ENCODE results near the gene MRTFA.

The MRTFA gene

GRCh38 chr22:40651057-40651456, 14.5 kb upstream of the MRTFA start:
- H3K4me3 ChIP-seq (ENCODE audit: low read depth in 1 of 2, low read length in 1 of 2), result no peak overlapping the region
- no peak overlapping the region for H3K27ac ChIP-seq
- H3K36me3 ChIP-seq, result no peaks in the 10 kb centered on the region

GRCh38 chr22:40648386-40648785, 11.9 kb upstream of the MRTFA start:
- H3K9me3 ChIP-seq, result no peaks in the 10 kb centered on the region
- no peak overlapping the region for H3K27ac ChIP-seq
- no peaks in the 10 kb centered on the region for H3K36me3 ChIP-seq
- no peaks in the 10 kb centered on the region for H3K27me3 ChIP-seq
- TF ChIP-seq, protein P1, sequence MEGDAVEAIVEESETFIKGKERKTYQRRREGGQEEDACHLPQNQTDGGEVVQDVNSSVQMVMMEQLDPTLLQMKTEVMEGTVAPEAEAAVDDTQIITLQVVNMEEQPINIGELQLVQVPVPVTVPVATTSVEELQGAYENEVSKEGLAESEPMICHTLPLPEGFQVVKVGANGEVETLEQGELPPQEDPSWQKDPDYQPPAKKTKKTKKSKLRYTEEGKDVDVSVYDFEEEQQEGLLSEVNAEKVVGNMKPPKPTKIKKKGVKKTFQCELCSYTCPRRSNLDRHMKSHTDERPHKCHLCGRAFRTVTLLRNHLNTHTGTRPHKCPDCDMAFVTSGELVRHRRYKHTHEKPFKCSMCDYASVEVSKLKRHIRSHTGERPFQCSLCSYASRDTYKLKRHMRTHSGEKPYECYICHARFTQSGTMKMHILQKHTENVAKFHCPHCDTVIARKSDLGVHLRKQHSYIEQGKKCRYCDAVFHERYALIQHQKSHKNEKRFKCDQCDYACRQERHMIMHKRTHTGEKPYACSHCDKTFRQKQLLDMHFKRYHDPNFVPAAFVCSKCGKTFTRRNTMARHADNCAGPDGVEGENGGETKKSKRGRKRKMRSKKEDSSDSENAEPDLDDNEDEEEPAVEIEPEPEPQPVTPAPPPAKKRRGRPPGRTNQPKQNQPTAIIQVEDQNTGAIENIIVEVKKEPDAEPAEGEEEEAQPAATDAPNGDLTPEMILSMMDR (IDR thresholded peaks at IDR 0.05), result no peak
- H3K4me1 ChIP-seq (ENCODE audit: control insufficient read depth in 1 of 2, insufficient read depth in 1 of 2, low read depth in 1 of 2, low read length in 1 of 2), result peaks cover 25 to 30% of the 10 kb centered on the region in 2 experiments
- no peak overlapping the region for H3K4me3 ChIP-seq (ENCODE audit: low read depth in 1 of 2, low read length in 1 of 2)

More at GRCh38 chr22:40651057-40651456, 14.5 kb upstream of the MRTFA start:
- no peaks in the 10 kb centered on the region for H3K27me3 ChIP-seq
- TF ChIP-seq, protein P1 (IDR thresholded peaks at IDR 0.05), result no peak
- H3K9me3 ChIP-seq, result no peaks in the 10 kb centered on the region
- H3K4me1 ChIP-seq (ENCODE audit: control insufficient read depth in 1 of 2, insufficient read depth in 1 of 2, low read depth in 1 of 2, low read length in 1 of 2), result peaks cover 4 to 6% of the 10 kb centered on the region in 2 experiments

DNA sequence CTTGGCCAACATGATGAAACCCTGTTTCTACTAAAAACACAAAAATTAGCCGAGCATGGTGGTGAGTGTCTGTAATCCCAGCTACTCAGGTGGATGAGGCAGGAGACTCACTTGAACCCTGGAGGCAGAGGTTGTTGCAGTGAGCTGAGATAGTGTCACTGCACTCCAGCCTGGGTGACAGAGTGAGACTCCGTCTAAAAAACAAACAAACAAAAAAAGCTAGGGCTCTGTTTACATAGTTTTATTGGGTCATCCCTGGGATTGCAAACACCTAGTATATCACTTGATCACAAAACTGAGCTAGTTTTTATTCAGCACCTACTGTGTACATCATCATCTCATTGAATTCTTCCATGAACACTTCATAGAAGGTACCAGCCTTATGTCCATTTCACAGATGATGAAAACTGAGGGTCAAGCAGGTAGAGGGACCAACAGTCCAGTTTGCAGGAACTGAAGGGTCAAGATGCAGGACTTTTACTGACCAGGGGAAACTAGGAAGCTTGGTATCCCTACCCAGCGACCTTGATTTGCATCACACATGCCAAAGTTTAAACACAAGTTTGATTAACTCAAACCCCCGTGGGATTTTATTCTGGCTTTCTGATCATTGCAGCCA, 9.2 kb upstream of the MRTFA start:
- H3K4me1 ChIP-seq (ENCODE audit: control insufficient read depth in 1 of 2, insufficient read depth in 1 of 2, low read depth in 1 of 2, low read length in 1 of 2), result peaks cover 25 to 32% of the 10 kb centered on the region in 2 experiments

GRCh38 chr22:40642316-40642715, 5.8 kb upstream of the MRTFA start:
- Histone ChIP-seq H3K27me3 (no peaks in the 10 kb centered on the region), H3K4me3 (ENCODE audit: low read depth in 1 of 2, low read length in 1 of 2) (no peak overlapping the region), H3K9me3 (no peaks in the 10 kb centered on the region), H3K4me1 (ENCODE audit: control insufficient read depth in 1 of 2, insufficient read depth in 1 of 2, low read depth in 1 of 2, low read length in 1 of 2) (peaks cover 39 to 43% of the 10 kb centered on the region in 2 experiments), H3K27ac (no peak overlapping the region), H3K36me3 (no peaks in the 10 kb centered on the region)
- TF ChIP-seq, protein P1 (IDR thresholded peaks at IDR 0.05), result no peak

More for the DNA sequence above, 9.2 kb upstream of the MRTFA start:
- Histone ChIP-seq H3K4me3 (ENCODE audit: low read depth in 1 of 2, low read length in 1 of 2) (no peak overlapping the region), H3K36me3 (no peaks in the 10 kb centered on the region), H3K27me3 (no peaks in the 10 kb centered on the region), H3K27ac (peak overlapping the region; percentile 55), H3K9me3 (no peaks in the 10 kb centered on the region)
- TF ChIP-seq, protein P1 (IDR thresholded peaks at IDR 0.05), result no peak

DNA sequence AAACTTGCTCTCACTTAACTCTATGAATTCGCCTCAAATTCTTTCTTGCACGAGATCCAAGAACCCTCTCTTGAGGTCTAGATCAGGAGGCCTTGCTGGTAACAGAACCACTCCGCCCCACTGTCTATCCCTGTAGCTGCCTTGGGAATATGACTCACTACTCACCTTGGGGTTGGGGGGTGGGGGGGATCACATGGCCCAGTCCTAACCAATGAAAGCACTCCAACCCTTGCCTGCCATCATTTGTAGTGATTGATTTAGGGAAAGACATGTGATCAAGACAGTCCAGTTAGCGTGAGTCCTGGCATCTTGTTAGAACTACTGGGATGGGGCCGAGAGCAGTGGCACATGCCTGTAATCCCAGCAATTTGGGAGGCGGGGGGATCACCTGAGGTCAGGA, 4.8 kb upstream of the MRTFA start:
- no peak overlapping the region for H3K27ac ChIP-seq
- peaks cover 35 to 43% of the 10 kb centered on the region in 2 experiments for H3K4me1 ChIP-seq (ENCODE audit: control insufficient read depth in 1 of 2, insufficient read depth in 1 of 2, low read depth in 1 of 2, low read length in 1 of 2)
- TF ChIP-seq, protein P1 (IDR thresholded peaks at IDR 0.05), result no peak

More for the DNA sequence above, 4.8 kb upstream of the MRTFA start:
- no peaks in the 10 kb centered on the region for H3K36me3 ChIP-seq
- H3K27me3 ChIP-seq, result no peaks in the 10 kb centered on the region
- no peaks in the 10 kb centered on the region for H3K9me3 ChIP-seq
- H3K4me3 ChIP-seq (ENCODE audit: low read depth in 1 of 2, low read length in 1 of 2), result no peak overlapping the region
